Fibroblast of lung (primary cell): ENCODE data around the gene ST8SIA6. TPM values are rescaled to one million over a fixed set of nuclear protein-coding genes. Genes with fewer than 3 reads are reported as not detected.
A peak's percentile ranks its signal among the peaks of the same experiment; 100 is the strongest.

ENCODE experiments used
- DNase-seq, 2 donors: peaks; one replicate each; pipeline versions ENCODE4 v3.0.0 to v3.0.0-alpha.2; 2010; ENCODE audit warnings: low read depth in 2 of 2
- H2AFZ ChIP-seq: 2 replicates; pipeline ENCODE4 v1.5.1; 2012; ENCODE audit warnings: low read length, control low read depth, inconsistent platforms
- H3K27ac ChIP-seq: 2 replicates; pipeline ENCODE4 v1.5.1; 2011; ENCODE audit warnings: low read length, control low read depth; ENCODE audit not compliant: insufficient read depth
- H3K27me3 ChIP-seq: 2 replicates; pipeline ENCODE4 v1.5.1; 2011; ENCODE audit warnings: mild to moderate bottlenecking, low read length; ENCODE audit not compliant: control insufficient read depth, insufficient read depth
- H3K36me3 ChIP-seq: 2 replicates; pipeline ENCODE4 v1.5.1; 2011; ENCODE audit warnings: low read length; ENCODE audit not compliant: control insufficient read depth, insufficient read depth
- H3K4me1 ChIP-seq: 2 replicates; pipeline ENCODE4 v1.5.1; 2011; ENCODE audit warnings: low read length; ENCODE audit not compliant: control insufficient read depth, insufficient read depth; ENCODE audit errors: extremely low read depth
- H3K4me2 ChIP-seq: 2 replicates; pipeline ENCODE4 v1.5.1; 2011; ENCODE audit warnings: low read length, control low read depth; ENCODE audit not compliant: insufficient read depth; ENCODE audit errors: extremely low read depth
- H3K4me3 ChIP-seq, 4 experiments: fragments of 200-600 bp in 1 of 4; sonication (generic) in 1 of 4; replicated peaks in 1 of 4; 2 replicates each; pipeline ENCODE4 v1.5.1; 2011 to 2016; ENCODE audit warnings: low read length in 4 of 4, low read depth in 3 of 4, mild to moderate bottlenecking in 3 of 4, control low read depth in 2 of 4, inconsistent platforms in 1 of 4, mixed read lengths in 1 of 4; ENCODE audit not compliant: insufficient read depth in 1 of 4; ENCODE audit errors: control extremely low read depth in 1 of 4
- H3K79me2 ChIP-seq: 2 replicates; pipeline ENCODE4 v1.5.1; 2012; ENCODE audit warnings: mild to moderate bottlenecking, low read length, inconsistent platforms; ENCODE audit not compliant: control insufficient read depth, insufficient read depth
- H3K9ac ChIP-seq: 2 replicates; pipeline ENCODE4 v1.5.1; 2011; ENCODE audit warnings: mild to moderate bottlenecking, low read length, control low read depth; ENCODE audit not compliant: insufficient read depth
- H3K9me3 ChIP-seq: 2 replicates; pipeline ENCODE4 v1.5.1; 2012; ENCODE audit warnings: low read depth, low read length; ENCODE audit not compliant: control insufficient read depth, insufficient read depth
- H4K20me1 ChIP-seq: 2 replicates; pipeline ENCODE4 v1.5.1; 2011; ENCODE audit warnings: low read length; ENCODE audit not compliant: control insufficient read depth, insufficient read depth; ENCODE audit errors: extremely low read depth
- EZH2 ChIP-seq: IDR thresholded peaks from 2 replicates; pipeline ENCODE4 v1.5.1; 2012; ENCODE audit warnings: low read length, control low read depth, mild to moderate bottlenecking; ENCODE audit errors: missing control alignments
- polyA plus RNA-seq, 2 donors: library from polyadenylated mRNA; depleted of rRNA in 1 of 2; stranded (reverse) in 1 of 2; unstranded in 1 of 2; fragments of >200 nt; gene quantifications; 2 replicates each; pipeline ENCODE4 v1.2.1, GENCODE V29; 2011 to 2012; ENCODE audit warnings: missing spikeins in 1 of 2
- total RNA-seq: library from RNA; depleted of rRNA; stranded (reverse); fragments of >200 nt; gene quantifications from 2 replicates; pipeline ENCODE4 v1.2.1, GENCODE V29; 2014
- TF ChIP-seq, protein P1 (sequence below), 2 donors: IDR thresholded peaks in 1 of 2; conservative IDR thresholded peaks in 1 of 2; 1 replicate in 1 of 2; 2 replicates in 1 of 2; pipeline ENCODE4 v1.5.1; 2011 to 2012; ENCODE audit warnings: low read length in 2 of 2, control low read depth in 1 of 2, inconsistent platforms in 1 of 2, low read depth in 1 of 2, mild to moderate bottlenecking in 1 of 2

Gene ST8SIA6
- total and polyA plus RNA-seq, 2 donors (not counting 1 experiment from before 2014, with no cell fraction given): under 0.01 to 0.05 TPM

DNA sequence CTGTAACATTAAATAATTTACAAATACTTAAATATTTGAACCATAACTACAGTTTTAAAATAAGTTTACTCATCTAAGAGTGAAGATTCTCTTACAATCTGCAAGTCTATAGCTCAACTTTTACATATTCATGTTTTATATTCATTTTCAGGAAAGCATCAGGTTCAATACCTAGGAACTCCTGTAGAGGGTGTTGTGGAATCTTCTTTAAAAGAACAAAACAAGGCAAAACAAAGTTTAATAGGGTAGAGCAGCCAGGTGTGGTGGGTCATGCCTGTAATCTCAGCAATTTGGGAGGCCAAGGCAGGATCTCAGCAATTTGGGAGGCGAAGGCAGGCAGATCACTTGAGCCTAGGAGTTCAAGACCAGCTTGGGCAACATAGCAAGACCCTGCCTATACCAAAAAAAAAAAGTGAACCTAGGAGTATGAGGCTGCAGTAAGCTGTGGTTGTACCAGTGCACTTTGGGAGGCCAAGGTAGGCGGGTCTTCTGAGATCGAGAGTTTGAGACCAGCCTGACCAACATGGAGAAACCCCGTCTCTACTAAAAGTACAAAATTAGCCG is 45.1 kb downstream of the ST8SIA6 start:
- H3K27ac ChIP-seq: no peak overlapping the region
- peaks cover 12% of the 10 kb centered on the region for H3K27me3 ChIP-seq
- no peak overlapping the region for H3K9ac ChIP-seq
- no peak for TF ChIP-seq EZH2
- TF ChIP-seq, protein P1, sequence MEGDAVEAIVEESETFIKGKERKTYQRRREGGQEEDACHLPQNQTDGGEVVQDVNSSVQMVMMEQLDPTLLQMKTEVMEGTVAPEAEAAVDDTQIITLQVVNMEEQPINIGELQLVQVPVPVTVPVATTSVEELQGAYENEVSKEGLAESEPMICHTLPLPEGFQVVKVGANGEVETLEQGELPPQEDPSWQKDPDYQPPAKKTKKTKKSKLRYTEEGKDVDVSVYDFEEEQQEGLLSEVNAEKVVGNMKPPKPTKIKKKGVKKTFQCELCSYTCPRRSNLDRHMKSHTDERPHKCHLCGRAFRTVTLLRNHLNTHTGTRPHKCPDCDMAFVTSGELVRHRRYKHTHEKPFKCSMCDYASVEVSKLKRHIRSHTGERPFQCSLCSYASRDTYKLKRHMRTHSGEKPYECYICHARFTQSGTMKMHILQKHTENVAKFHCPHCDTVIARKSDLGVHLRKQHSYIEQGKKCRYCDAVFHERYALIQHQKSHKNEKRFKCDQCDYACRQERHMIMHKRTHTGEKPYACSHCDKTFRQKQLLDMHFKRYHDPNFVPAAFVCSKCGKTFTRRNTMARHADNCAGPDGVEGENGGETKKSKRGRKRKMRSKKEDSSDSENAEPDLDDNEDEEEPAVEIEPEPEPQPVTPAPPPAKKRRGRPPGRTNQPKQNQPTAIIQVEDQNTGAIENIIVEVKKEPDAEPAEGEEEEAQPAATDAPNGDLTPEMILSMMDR (conservative IDR thresholded peaks at IDR 0.05 in 1 of 2, IDR thresholded peaks at IDR 0.05 in 1 of 2; ENCODE audit: low read depth in 1 of 2, low read length in 2 of 2): peak in 1 of 2 donors; percentile 57
- DNase-seq: peak in 1 of 2 donors; percentile 20
- H3K79me2 ChIP-seq: no peaks in the 10 kb centered on the region
- H3K4me2 ChIP-seq: no peak overlapping the region
- H2AFZ ChIP-seq: no peak overlapping the region
- H4K20me1 ChIP-seq: no peaks in the 10 kb centered on the region
- H3K36me3 ChIP-seq: no peaks in the 10 kb centered on the region
- no peaks in the 10 kb centered on the region for H3K4me1 ChIP-seq
- H3K9me3 ChIP-seq: no peaks in the 10 kb centered on the region
- no peak overlapping the region for H3K4me3 ChIP-seq

DNA sequence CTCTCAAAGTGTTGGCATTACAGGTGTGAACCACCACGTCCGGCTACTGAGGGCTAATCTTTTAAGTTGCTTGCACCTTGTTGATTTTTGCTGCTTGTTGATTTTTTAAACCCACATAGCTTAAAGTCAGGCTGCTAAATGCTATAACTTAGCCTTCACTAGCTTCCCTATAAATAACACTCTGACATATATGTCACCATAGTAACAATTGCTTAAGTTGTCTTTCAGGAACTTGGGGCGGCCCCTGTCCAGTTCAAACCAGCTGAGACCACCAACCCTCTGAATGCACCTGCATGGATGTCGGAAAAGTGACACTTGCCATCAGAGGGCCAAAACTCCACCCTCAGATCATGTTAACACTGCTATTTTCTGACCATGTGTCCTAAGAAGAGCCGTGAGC is 47.3 kb downstream of the ST8SIA6 start:
- DNase-seq: no peak
- H3K27ac ChIP-seq: no peak overlapping the region
- no peaks in the 10 kb centered on the region for H4K20me1 ChIP-seq
- H3K4me2 ChIP-seq: no peak overlapping the region
- no peak for TF ChIP-seq EZH2
- TF ChIP-seq, protein P1 (conservative IDR thresholded peaks at IDR 0.05 in 1 of 2, IDR thresholded peaks at IDR 0.05 in 1 of 2; ENCODE audit: low read depth in 1 of 2, low read length in 2 of 2): no peak
- no peaks in the 10 kb centered on the region for H3K4me1 ChIP-seq
- no peak overlapping the region for H3K4me3 ChIP-seq
- H2AFZ ChIP-seq: no peak overlapping the region
- H3K9ac ChIP-seq: no peak overlapping the region
- no peaks in the 10 kb centered on the region for H3K79me2 ChIP-seq
- H3K36me3 ChIP-seq: no peaks in the 10 kb centered on the region
- peaks cover 16% of the 10 kb centered on the region for H3K27me3 ChIP-seq
- H3K9me3 ChIP-seq: no peaks in the 10 kb centered on the region

DNA sequence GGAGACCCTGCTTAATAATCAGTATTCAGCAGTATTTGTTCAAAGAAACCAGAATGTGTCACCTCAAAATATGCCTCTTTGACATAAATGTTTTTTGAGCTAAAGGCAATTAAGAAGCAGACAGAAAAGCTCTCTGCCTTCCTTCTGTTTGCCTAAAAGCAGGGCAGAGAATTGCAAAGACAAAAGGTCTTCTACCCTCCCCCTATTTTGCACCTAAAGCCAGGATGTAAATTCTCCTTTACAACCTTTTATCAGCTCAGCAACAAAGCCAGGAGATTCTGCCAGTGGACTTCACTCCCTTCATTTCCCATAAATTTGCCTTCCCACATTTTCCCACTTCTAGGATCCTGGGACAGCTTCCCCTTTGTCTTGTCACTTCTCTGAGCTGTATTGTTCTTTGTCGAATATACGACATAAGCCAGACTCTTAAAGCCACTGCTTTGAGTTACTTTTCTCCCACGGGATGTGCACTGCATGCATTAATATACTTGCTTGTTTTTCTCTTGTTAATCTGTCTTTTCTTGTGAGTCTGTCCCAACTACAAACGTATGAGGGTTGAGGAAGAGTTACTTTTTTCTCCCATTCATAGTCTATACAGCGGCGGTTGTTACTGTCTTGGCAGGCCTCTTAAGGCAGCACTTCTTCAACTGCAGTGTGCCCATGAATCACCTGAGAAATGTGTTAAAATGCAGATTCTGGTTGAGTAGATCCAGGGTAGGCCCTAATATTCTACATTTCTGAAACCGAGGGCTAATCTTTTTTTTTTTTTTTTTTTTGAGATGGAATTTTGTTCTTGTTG is 48.2 kb downstream of the ST8SIA6 start:
- no peaks in the 10 kb centered on the region for H3K36me3 ChIP-seq
- TF ChIP-seq, protein P1 (conservative IDR thresholded peaks at IDR 0.05 in 1 of 2, IDR thresholded peaks at IDR 0.05 in 1 of 2; ENCODE audit: low read depth in 1 of 2, low read length in 2 of 2): no peak
- TF ChIP-seq EZH2: no peak
- no peaks in the 10 kb centered on the region for H3K4me1 ChIP-seq
- H3K79me2 ChIP-seq: no peaks in the 10 kb centered on the region
- H3K27me3 ChIP-seq: peaks cover 9% of the 10 kb centered on the region
- no peak overlapping the region for H3K27ac ChIP-seq
- DNase-seq: no peak
- H2AFZ ChIP-seq: no peak overlapping the region
- H3K9me3 ChIP-seq: no peaks in the 10 kb centered on the region
- no peak overlapping the region for H3K4me2 ChIP-seq
- H3K9ac ChIP-seq: no peak overlapping the region
- no peaks in the 10 kb centered on the region for H4K20me1 ChIP-seq
- no peak overlapping the region for H3K4me3 ChIP-seq
